ENCODE measurements around the gene GRAMD1B.

DNA sequence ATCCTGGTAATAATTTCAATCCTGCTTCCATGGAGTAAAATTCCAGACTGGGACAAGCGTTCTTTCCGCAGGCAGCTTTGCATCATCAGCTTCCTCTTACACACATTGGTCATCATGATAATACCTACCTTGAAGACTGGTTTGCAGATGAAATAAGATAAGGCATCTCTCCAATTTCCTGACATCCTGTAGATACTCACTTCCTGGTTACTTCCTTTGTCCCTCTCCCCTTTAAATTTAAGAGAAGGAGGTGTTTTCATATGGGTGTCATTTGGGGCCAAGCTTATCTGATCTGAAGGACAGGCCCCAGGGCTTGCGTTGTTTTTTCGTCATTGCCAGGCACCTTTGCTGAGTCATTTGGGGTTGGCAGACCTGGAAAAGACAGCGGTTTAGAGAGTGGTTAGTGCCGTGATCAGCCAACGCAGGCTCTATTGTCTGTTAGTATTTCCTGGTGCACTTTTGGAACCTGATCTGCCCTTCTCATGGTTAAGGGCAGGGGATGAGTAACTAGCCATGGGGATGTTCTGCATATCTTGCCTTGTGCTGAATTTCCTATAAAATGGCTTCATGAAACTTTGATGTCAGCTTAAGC, 24.1 kb downstream of the GRAMD1B start:
- TF ChIP-seq, protein P1, sequence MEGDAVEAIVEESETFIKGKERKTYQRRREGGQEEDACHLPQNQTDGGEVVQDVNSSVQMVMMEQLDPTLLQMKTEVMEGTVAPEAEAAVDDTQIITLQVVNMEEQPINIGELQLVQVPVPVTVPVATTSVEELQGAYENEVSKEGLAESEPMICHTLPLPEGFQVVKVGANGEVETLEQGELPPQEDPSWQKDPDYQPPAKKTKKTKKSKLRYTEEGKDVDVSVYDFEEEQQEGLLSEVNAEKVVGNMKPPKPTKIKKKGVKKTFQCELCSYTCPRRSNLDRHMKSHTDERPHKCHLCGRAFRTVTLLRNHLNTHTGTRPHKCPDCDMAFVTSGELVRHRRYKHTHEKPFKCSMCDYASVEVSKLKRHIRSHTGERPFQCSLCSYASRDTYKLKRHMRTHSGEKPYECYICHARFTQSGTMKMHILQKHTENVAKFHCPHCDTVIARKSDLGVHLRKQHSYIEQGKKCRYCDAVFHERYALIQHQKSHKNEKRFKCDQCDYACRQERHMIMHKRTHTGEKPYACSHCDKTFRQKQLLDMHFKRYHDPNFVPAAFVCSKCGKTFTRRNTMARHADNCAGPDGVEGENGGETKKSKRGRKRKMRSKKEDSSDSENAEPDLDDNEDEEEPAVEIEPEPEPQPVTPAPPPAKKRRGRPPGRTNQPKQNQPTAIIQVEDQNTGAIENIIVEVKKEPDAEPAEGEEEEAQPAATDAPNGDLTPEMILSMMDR (IDR thresholded peaks at IDR 0.05; ENCODE audit: low read depth, low read length): no peak
- TF ChIP-seq POLR2A (IDR thresholded peaks at IDR 0.05; ENCODE audit: extremely low read depth, insufficient read length) (no peak), MYC (IDR thresholded peaks at IDR 0.05; ENCODE audit: low read depth, low read length) (no peak)
